Measurements from ENCODE around the gene AMDHD2. TPM values are rescaled to one million over a fixed set of nuclear protein-coding genes. Genes with fewer than 3 reads are reported as not detected.
"Not testable (repeated sequence)": the region's sequence is repeated elsewhere in the genome, so short reads cannot be mapped to it uniquely, and the experiment has no call there.

AMDHD2 gene
- total and polyA plus RNA-seq, 4 donors: 7.5 to 25.3 (median 15.7) TPM

GRCh38 chr16:2535625-2536013 is 15.4 kb downstream of the AMDHD2 start:
- H3K27ac ChIP-seq (ENCODE audit: low read depth in 1 of 2, low read length in 2 of 2): no peak overlapping the region
- TF ChIP-seq RAD21 (IDR thresholded peaks at IDR 0.05): no peak
- no peak for TF ChIP-seq ATF3 (IDR thresholded peaks at IDR 0.05)
- TF ChIP-seq SP1 (IDR thresholded peaks at IDR 0.05): no peak
- 84% methylated on average over 9 of the region's 9 CpGs for WGBS
- H3K36me3 ChIP-seq (ENCODE audit: control insufficient read depth in 4 of 4, insufficient read depth in 3 of 4, low read depth in 1 of 4, low read length in 3 of 4): no peaks in the 10 kb centered on the region
- no peak overlapping the region for H3K4me3 ChIP-seq (ENCODE audit: low read depth in 1 of 3, low read length in 3 of 3)
- peaks cover 16 to 45% (median 26%) of the 10 kb centered on the region in 4 donors for H3K4me1 ChIP-seq (ENCODE audit: control insufficient read depth in 4 of 4, insufficient read depth in 4 of 4, low read length in 3 of 4)
- no peaks in the 10 kb centered on the region for H3K9me3 ChIP-seq (ENCODE audit: control insufficient read depth in 4 of 4, low read length in 3 of 4)
- no peak overlapping the region for H3K9ac ChIP-seq (ENCODE audit: low read depth in 1 of 2, low read length in 2 of 2)
- DNase-seq (ENCODE audit: low spot score): no peak
- no peaks in the 10 kb centered on the region for H3K27me3 ChIP-seq (ENCODE audit: control insufficient read depth in 4 of 4, insufficient read depth in 4 of 4, low read length in 3 of 4)

GRCh38 chr16:2537451-2538379 is 17.5 kb downstream of the AMDHD2 start, which contains the start of gene PDPK1:
PDPK1 (plus strand) TSS chr16:2538021; CDS start chr16:2538113, 92 bp downstream.
- peak within 1 kb of the TSS in 1 of 2 donors; percentile 14 for H3K9ac ChIP-seq (ENCODE audit: low read depth in 1 of 2, low read length in 2 of 2)
- H3K27me3 ChIP-seq (ENCODE audit: control insufficient read depth in 4 of 4, insufficient read depth in 4 of 4, low read length in 3 of 4): no peaks in the 10 kb centered on the region

GRCh38 chr16:2539192-2539844 is 19.1 kb downstream of the AMDHD2 start:
- not testable (repeated sequence) for H3K9me3 ChIP-seq (ENCODE audit: control insufficient read depth in 4 of 4, low read length in 3 of 4); DNase-seq (ENCODE audit: low spot score); H3K4me3 ChIP-seq (ENCODE audit: low read depth in 1 of 3, low read length in 3 of 3); H3K9ac ChIP-seq (ENCODE audit: low read depth in 1 of 2, low read length in 2 of 2); H3K27ac ChIP-seq (ENCODE audit: low read depth in 1 of 2, low read length in 2 of 2); H3K27me3 ChIP-seq (ENCODE audit: control insufficient read depth in 4 of 4, insufficient read depth in 4 of 4, low read length in 3 of 4); H3K36me3 ChIP-seq (ENCODE audit: control insufficient read depth in 4 of 4, insufficient read depth in 3 of 4, low read depth in 1 of 4, low read length in 3 of 4)
- WGBS: 77% methylated on average over 24 of the region's 24 CpGs
- peaks cover 10 to 44% (median 31%) of the 10 kb centered on the region in 4 donors for H3K4me1 ChIP-seq (ENCODE audit: control insufficient read depth in 4 of 4, insufficient read depth in 4 of 4, low read length in 3 of 4)

More at GRCh38 chr16:2537451-2538379, 17.5 kb downstream of the AMDHD2 start, which contains the start of gene PDPK1:
- TF ChIP-seq SP1 (IDR thresholded peaks at IDR 0.05) (peak; percentile 38), RXRA (IDR thresholded peaks at IDR 0.05) (peak in 1 of 2 donors; percentile 26), GABPA (IDR thresholded peaks at IDR 0.05 in 1 of 2, conservative IDR thresholded peaks at IDR 0.05 in 1 of 2) (peak in 1 of 2 donors; percentile 75), ATF3 (IDR thresholded peaks at IDR 0.05) (no peak)
- peak within 1 kb of the TSS; percentile 52 to 74 for H3K27ac ChIP-seq (ENCODE audit: low read depth in 1 of 2, low read length in 2 of 2)
- peaks cover 10 to 46% (median 32%) of the 10 kb centered on the region in 4 donors for H3K4me1 ChIP-seq (ENCODE audit: control insufficient read depth in 4 of 4, insufficient read depth in 4 of 4, low read length in 3 of 4)
- peak; percentile 90 for DNase-seq (ENCODE audit: low spot score)
- H3K36me3 ChIP-seq (ENCODE audit: control insufficient read depth in 4 of 4, insufficient read depth in 3 of 4, low read depth in 1 of 4, low read length in 3 of 4): no peaks in the 10 kb centered on the region
- WGBS: under 1% methylated on average over 126 of the region's 126 CpGs
- H3K4me3 ChIP-seq (ENCODE audit: low read depth in 1 of 3, low read length in 3 of 3): peak within 1 kb of the TSS; percentile 70 to 98 (median 88)
- no peaks in the 10 kb centered on the region for H3K9me3 ChIP-seq (ENCODE audit: control insufficient read depth in 4 of 4, low read length in 3 of 4)

- 44% methylated on average over 14 of the region's 14 CpGs for WGBS
- peak; percentile 39 for DNase-seq (ENCODE audit: low spot score)
- H3K4me3 ChIP-seq (ENCODE audit: low read depth in 1 of 3, low read length in 3 of 3); H3K9me3 ChIP-seq (ENCODE audit: control insufficient read depth in 4 of 4, low read length in 3 of 4); H3K27me3 ChIP-seq (ENCODE audit: control insufficient read depth in 4 of 4, insufficient read depth in 4 of 4, low read length in 3 of 4); H3K36me3 ChIP-seq (ENCODE audit: control insufficient read depth in 4 of 4, insufficient read depth in 3 of 4, low read depth in 1 of 4, low read length in 3 of 4); H3K9ac ChIP-seq (ENCODE audit: low read depth in 1 of 2, low read length in 2 of 2): not testable (repeated sequence)
- peak overlapping the region in 1 of 2 donors; percentile 12 for H3K27ac ChIP-seq (ENCODE audit: low read depth in 1 of 2, low read length in 2 of 2)
- TF ChIP-seq RAD21 (IDR thresholded peaks at IDR 0.05): peak; percentile 52 to 66
- TF ChIP-seq CTCF (IDR thresholded peaks at IDR 0.05; ENCODE audit: low read depth, low read length, missing input control): peak; percentile 11
- H3K4me1 ChIP-seq (ENCODE audit: control insufficient read depth in 4 of 4, insufficient read depth in 4 of 4, low read length in 3 of 4): peaks cover 10 to 44% (median 31%) of the 10 kb centered on the region in 4 donors
These were observed 19.8 kb downstream of the AMDHD2 start for GRCh38 chr16:2539845-2540458.

GRCh38 chr16:2540912-2541311 is 20.7 kb downstream of the AMDHD2 start:
- DNase-seq (ENCODE audit: low spot score); H3K27me3 ChIP-seq (ENCODE audit: control insufficient read depth in 4 of 4, insufficient read depth in 4 of 4, low read length in 3 of 4); H3K9me3 ChIP-seq (ENCODE audit: control insufficient read depth in 4 of 4, low read length in 3 of 4); H3K4me3 ChIP-seq (ENCODE audit: low read depth in 1 of 3, low read length in 3 of 3); H3K9ac ChIP-seq (ENCODE audit: low read depth in 1 of 2, low read length in 2 of 2); H3K36me3 ChIP-seq (ENCODE audit: control insufficient read depth in 4 of 4, insufficient read depth in 3 of 4, low read depth in 1 of 4, low read length in 3 of 4): not testable (repeated sequence)
- H3K4me1 ChIP-seq (ENCODE audit: control insufficient read depth in 4 of 4, insufficient read depth in 4 of 4, low read length in 3 of 4): peaks cover 10 to 44% (median 33%) of the 10 kb centered on the region in 4 donors
- whole genome bisulfite sequencing: 50% methylated on average over 3 of the region's 4 CpGs
- peak overlapping the region; percentile 38 to 63 for H3K27ac ChIP-seq (ENCODE audit: low read depth in 1 of 2, low read length in 2 of 2)

Measured in liver (tissue), 9 donors.